Uterus (tissue), 4 donors: ENCODE measurements around the gene GRK6. TPM values are rescaled to one million over a fixed set of nuclear protein-coding genes. Genes with fewer than 3 reads are reported as not detected.

ENCODE experiments used
- DNase-seq, 2 donors: peaks; one replicate each; pipeline ENCODE4 v3.0.0-alpha.2; 2019 to 2020
- H3K27ac ChIP-seq, 2 donors: fragments of 200-600 bp; sonication (generic); 1 replicate in 1 of 2; 2 replicates in 1 of 2; pipeline ENCODE4 v1.5.1; 2016 to 2018
- H3K27me3 ChIP-seq, 2 donors: fragments of 200-600 bp; sonication (generic); one replicate each; pipeline ENCODE4 v1.5.1; 2018 to 2019; ENCODE audit warnings: control low read depth in 1 of 2
- H3K36me3 ChIP-seq, 2 donors: fragments of 200-600 bp; sonication (generic); one replicate each; pipeline ENCODE4 v1.5.1; 2019; ENCODE audit warnings: control low read depth in 1 of 2
- H3K4me1 ChIP-seq, 2 donors: fragments of 200-600 bp; sonication (generic); one replicate each; pipeline ENCODE4 v1.5.1; 2018 to 2019; ENCODE audit warnings: control low read depth in 1 of 2
- H3K4me3 ChIP-seq, 2 donors: fragments of 200-600 bp; sonication (generic); 1 replicate in 1 of 2; 2 replicates in 1 of 2; pipeline ENCODE4 v1.5.1; 2018 to 2019; ENCODE audit warnings: mild to moderate bottlenecking in 1 of 2
- H3K9me3 ChIP-seq, 2 donors: fragments of 200-600 bp; sonication (generic); one replicate each; pipeline ENCODE4 v1.5.1; 2019; ENCODE audit warnings: control low read depth in 1 of 2
- POLR2A ChIP-seq, 2 donors: fragments of 450-650 bp; IDR thresholded peaks; one replicate each; pipeline ENCODE4 v1.6.1; 2016; ENCODE audit warnings: antibody characterized with exemption in 2 of 2, mild to moderate bottlenecking in 1 of 2, moderate library complexity in 1 of 2
- intact Hi-C: fragments of 100-400 bp; cut with DNase I; formaldehyde crosslinking; loops from one replicate; pipeline ENCODE4 v1.15.1; 2023; ENCODE audit warnings: low total_unique reads
- total RNA-seq, 4 donors: library from RNA; depleted of rRNA in 3 of 4; stranded (reverse); fragments of >200 nt in 3 of 4; gene quantifications; one replicate each; pipeline versions ENCODE4 v1.1.0 to v1.2.4, GENCODE V29; 2014 to 2023
- TF ChIP-seq, protein P1 (sequence below), 4 experiments: fragments of 200-600 bp in 2 of 4; fragments of 450-650 bp in 2 of 4; sonication (generic) in 2 of 4; IDR thresholded peaks; one replicate each; pipeline ENCODE4 v1.5.1; 2016 to 2019; ENCODE audit warnings: antibody characterized with exemption in 4 of 4, mild to moderate bottlenecking in 2 of 4, moderate library complexity in 1 of 4
- donor health status: DM: yes; HTN: yes; CAD: no.

Gene GRK6
- total RNA-seq, 4 donors from 2014 or later: 16.4 to 29.8 (median 20.9) TPM

DNA sequence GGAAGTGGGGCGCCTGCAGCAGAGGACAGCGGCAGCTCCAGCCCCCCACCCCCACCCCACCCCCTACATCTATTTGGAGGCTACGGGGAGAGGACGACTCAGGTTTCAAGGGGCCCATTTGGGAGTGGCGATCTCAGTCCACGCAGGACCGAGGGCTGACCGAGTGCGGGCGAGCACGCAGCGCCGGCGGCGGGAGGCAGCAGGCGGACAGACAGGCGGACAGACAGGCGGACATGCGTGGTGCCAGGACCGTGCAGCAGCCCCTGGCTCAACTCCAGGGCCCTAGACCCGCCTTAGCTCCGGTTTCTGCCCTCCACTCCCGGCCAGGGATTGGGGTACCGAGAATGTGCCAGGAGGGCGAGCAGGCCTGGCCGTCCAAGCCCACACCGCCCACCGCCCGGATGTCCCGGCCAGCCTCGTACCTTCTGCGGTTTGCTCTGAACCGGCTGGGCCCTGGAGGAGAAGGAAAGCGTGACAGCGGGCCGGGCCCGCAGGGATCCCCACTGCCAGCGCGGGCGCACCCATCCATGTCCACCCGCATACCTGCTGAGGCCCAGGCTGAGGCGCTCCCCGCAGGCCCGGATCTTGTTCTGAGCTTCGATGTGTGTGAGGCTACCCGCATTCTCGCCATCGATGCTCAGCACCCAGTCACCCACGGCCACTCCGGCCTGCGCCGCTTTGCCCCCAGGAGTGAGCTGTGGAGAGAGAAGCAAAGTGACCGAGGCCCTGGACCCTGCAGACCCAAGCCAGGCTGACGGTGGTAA lies 65.7 kb downstream of the GRK6 start:
- Histone ChIP-seq H3K36me3 (no peaks in the 10 kb centered on the region), H3K4me1 (peaks cover 17 to 38% of the 10 kb centered on the region in 2 donors), H3K27me3 (no peaks in the 10 kb centered on the region), H3K9me3 (no peaks in the 10 kb centered on the region), H3K4me3 (no peak overlapping the region), H3K27ac (peak overlapping the region; percentile 97 to 98)
- intact Hi-C loops: no loop called here
- TF ChIP-seq POLR2A (IDR thresholded peaks at IDR 0.05): no peak
- TF ChIP-seq, protein P1, sequence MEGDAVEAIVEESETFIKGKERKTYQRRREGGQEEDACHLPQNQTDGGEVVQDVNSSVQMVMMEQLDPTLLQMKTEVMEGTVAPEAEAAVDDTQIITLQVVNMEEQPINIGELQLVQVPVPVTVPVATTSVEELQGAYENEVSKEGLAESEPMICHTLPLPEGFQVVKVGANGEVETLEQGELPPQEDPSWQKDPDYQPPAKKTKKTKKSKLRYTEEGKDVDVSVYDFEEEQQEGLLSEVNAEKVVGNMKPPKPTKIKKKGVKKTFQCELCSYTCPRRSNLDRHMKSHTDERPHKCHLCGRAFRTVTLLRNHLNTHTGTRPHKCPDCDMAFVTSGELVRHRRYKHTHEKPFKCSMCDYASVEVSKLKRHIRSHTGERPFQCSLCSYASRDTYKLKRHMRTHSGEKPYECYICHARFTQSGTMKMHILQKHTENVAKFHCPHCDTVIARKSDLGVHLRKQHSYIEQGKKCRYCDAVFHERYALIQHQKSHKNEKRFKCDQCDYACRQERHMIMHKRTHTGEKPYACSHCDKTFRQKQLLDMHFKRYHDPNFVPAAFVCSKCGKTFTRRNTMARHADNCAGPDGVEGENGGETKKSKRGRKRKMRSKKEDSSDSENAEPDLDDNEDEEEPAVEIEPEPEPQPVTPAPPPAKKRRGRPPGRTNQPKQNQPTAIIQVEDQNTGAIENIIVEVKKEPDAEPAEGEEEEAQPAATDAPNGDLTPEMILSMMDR (IDR thresholded peaks at IDR 0.05): no peak
- no peak for DNase-seq

Other genes with a start within 250 kb of the GRK6 start
- gene RAB24, start 123.0 kb upstream of the GRK6 start, total RNA-seq: 10 to 100 TPM in 3 of 4 donors, 1 to 10 TPM in 1; 8.2 to 62.0 (median 19.3) TPM
- gene PRELID1, start 122.9 kb upstream of the GRK6 start, total RNA-seq: 10 to 100 TPM; 25.4 to 73.1 (median 49.0) TPM
- gene MXD3, start 114.8 kb upstream of the GRK6 start, total RNA-seq: 10 to 100 TPM in 1 of 4 donors, 1 to 10 TPM in 2, under 1 TPM in 1; 0.51 to 29.0 (median 6.8) TPM
- 100 to 1,000 TPM in 3 of 4 donors, 10 to 100 TPM in 1; 83.2 to 210 (median 170) TPM for gene LMAN2, start 75.0 kb upstream of the GRK6 start, total RNA-seq
- 10 to 100 TPM in 3 of 4 donors, 1 to 10 TPM in 1; 1.5 to 25.6 (median 13.6) TPM for gene RGS14, start 68.8 kb upstream of the GRK6 start, total RNA-seq
- not detected for gene SLC34A1, start 42.2 kb upstream of the GRK6 start, total RNA-seq
- not detected for gene PFN3, start 26.0 kb upstream of the GRK6 start, total RNA-seq
- gene F12, start 17.1 kb upstream of the GRK6 start, total RNA-seq: 1 to 10 TPM in 1 of 4 donors, not detected in 3; 7.6 TPM
- 1 to 10 TPM in 2 of 4 donors, not detected in 2; 1.9 to 3.0 TPM for gene PRR7, start 20.1 kb downstream of the GRK6 start, total RNA-seq
- gene DBN1, start 47.0 kb downstream of the GRK6 start, total RNA-seq: 100 to 1,000 TPM in 2 of 4 donors, 10 to 100 TPM in 2; 30.6 to 107 (median 82.7) TPM
- gene PDLIM7, start 70.9 kb downstream of the GRK6 start, total RNA-seq: 100 to 1,000 TPM; 102 to 543 (median 193) TPM
- 10 to 100 TPM in 1 of 4 donors, 1 to 10 TPM in 3; 3.6 to 20.0 (median 7.1) TPM for gene DOK3, start 83.2 kb downstream of the GRK6 start, total RNA-seq
- gene DDX41, start 90.3 kb downstream of the GRK6 start, total RNA-seq: 100 to 1,000 TPM in 2 of 4 donors, 10 to 100 TPM in 2; 61.0 to 146 (median 95.6) TPM
- 100 to 1,000 TPM in 1 of 4 donors, 10 to 100 TPM in 3; 16.5 to 117 (median 39.4) TPM for gene FAM193B, start 127.9 kb downstream of the GRK6 start, total RNA-seq
- 100 to 1,000 TPM in 2 of 4 donors, 10 to 100 TPM in 2; 12.8 to 106 (median 73.4) TPM for gene TMED9, start 165.5 kb downstream of the GRK6 start, total RNA-seq
- gene B4GALT7, start 173.5 kb downstream of the GRK6 start, total RNA-seq: 10 to 100 TPM in 3 of 4 donors, 1 to 10 TPM in 1; 5.1 to 27.8 (median 24.5) TPM